Gastroesophageal sphincter (tissue), 3 donors: ENCODE measurements around the gene VPREB1.

Experiments
- POLR2A ChIP-seq, 2 donors: fragments of 450-650 bp; IDR thresholded peaks; one replicate each; pipeline ENCODE4 v1.6.1; 2017; ENCODE audit warnings: antibody characterized with exemption in 2 of 2, mild to moderate bottlenecking in 2 of 2, moderate library complexity in 1 of 2
- TF ChIP-seq, protein P1 (sequence below), 4 experiments: fragments of 200-600 bp in 2 of 4; fragments of 450-650 bp in 2 of 4; sonication (generic) in 1 of 4; IDR thresholded peaks; one replicate each; pipeline ENCODE4 v1.5.1; 2017 to 2019; ENCODE audit warnings: antibody characterized with exemption in 4 of 4, mild to moderate bottlenecking in 2 of 4, moderate library complexity in 2 of 4

DNA sequence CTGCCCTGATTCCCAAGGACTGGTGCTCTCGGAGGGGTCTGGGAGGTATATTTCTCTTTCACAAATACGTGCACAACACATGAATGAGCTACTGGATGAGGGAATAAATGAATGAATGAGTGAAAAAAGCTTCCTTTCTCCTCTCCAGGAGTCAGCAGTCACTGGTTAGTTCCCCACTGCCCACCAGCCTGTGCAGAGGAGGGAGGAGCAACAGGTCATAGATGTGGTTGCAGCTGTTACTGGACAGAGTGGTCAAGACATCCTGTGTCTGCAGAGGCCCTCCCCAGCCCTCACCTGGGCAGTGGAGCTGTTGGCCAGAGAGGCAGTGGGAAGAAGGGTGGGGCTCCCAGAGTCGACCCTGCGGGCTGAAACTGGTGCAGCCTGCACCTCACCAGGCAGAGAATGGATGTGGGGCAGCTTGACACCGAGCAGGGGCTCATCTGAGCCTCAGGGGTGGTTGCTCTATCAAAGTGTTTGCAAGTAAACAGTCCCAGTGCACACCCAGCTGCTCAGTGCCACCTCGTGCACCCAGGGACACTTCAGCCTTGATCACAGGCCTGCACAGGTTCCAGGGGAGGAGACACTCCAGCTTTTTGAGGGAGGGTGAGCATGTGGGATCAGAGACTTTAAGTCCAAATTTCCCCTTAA, 1.4 kb upstream of the VPREB1 start:
- TF ChIP-seq, protein P1, sequence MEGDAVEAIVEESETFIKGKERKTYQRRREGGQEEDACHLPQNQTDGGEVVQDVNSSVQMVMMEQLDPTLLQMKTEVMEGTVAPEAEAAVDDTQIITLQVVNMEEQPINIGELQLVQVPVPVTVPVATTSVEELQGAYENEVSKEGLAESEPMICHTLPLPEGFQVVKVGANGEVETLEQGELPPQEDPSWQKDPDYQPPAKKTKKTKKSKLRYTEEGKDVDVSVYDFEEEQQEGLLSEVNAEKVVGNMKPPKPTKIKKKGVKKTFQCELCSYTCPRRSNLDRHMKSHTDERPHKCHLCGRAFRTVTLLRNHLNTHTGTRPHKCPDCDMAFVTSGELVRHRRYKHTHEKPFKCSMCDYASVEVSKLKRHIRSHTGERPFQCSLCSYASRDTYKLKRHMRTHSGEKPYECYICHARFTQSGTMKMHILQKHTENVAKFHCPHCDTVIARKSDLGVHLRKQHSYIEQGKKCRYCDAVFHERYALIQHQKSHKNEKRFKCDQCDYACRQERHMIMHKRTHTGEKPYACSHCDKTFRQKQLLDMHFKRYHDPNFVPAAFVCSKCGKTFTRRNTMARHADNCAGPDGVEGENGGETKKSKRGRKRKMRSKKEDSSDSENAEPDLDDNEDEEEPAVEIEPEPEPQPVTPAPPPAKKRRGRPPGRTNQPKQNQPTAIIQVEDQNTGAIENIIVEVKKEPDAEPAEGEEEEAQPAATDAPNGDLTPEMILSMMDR (IDR thresholded peaks at IDR 0.05) = no peak
- TF ChIP-seq POLR2A (IDR thresholded peaks at IDR 0.05) = no peak
